Stomach (tissue), 9 donors: Measurements from ENCODE around the gene KCNJ12. TPM values are rescaled to one million over a fixed set of nuclear protein-coding genes. Genes with fewer than 3 reads are reported as not detected.
"Not testable (repeated sequence)": the region's sequence is repeated elsewhere in the genome, so short reads cannot be mapped to it uniquely, and the experiment has no call there.

Source experiments
- DNase-seq, 2 donors: peaks; one replicate each; pipeline versions ENCODE4 v3.0.0 to v3.0.0-alpha.2; 2013 to 2019
- H3K27ac ChIP-seq, 5 donors: fragments of 200-600 bp in 4 of 5; sonication (generic) in 4 of 5; one replicate each; pipeline ENCODE4 v1.5.1; 2013 to 2019; ENCODE audit warnings: mild to moderate bottlenecking in 1 of 5, moderate library complexity in 1 of 5
- H3K27me3 ChIP-seq, 3 donors: fragments of 200-600 bp; sonication (generic); one replicate each; pipeline ENCODE4 v1.5.1; 2017 to 2019; ENCODE audit warnings: mixed run types in 1 of 3
- H3K36me3 ChIP-seq, 4 donors: fragments of 200-600 bp; sonication (generic); 1 replicate in 3 of 4; 2 replicates in 1 of 4; pipeline ENCODE4 v1.5.1; 2016 to 2019
- H3K4me1 ChIP-seq, 4 donors: fragments of 200-600 bp; sonication (generic); one replicate each; pipeline ENCODE4 v1.5.1; 2016 to 2019
- H3K4me3 ChIP-seq, 4 donors: fragments of 200-600 bp; sonication (generic) in 3 of 4; one replicate each; pipeline ENCODE4 v1.5.1; 2016 to 2019; ENCODE audit warnings: mild to moderate bottlenecking in 1 of 4
- H3K9me3 ChIP-seq, 4 donors: fragments of 200-600 bp; sonication (generic); one replicate each; pipeline ENCODE4 v1.5.1; 2016 to 2019
- EP300 ChIP-seq: sonication (generic); formaldehyde crosslinking; IDR thresholded peaks from one replicate; pipeline ENCODE4 v1.6.1; 2017; ENCODE audit warnings: antibody characterized with exemption
- POLR2A ChIP-seq, 4 donors: fragments of 450-650 bp; IDR thresholded peaks; one replicate each; pipeline ENCODE4 v1.6.1; 2016; ENCODE audit warnings: antibody characterized with exemption in 4 of 4, control low read depth in 2 of 4, mild to moderate bottlenecking in 1 of 4, moderate library complexity in 1 of 4
- POLR2AphosphoS5 ChIP-seq, 3 donors: sonication (generic); formaldehyde crosslinking; IDR thresholded peaks; one replicate each; pipeline ENCODE4 v1.6.1; 2016; ENCODE audit warnings: antibody characterized with exemption in 3 of 3
- WGBS, 5 donors: extraction: QIAGEN DNeasy Blood & Tissue Kit in 3 of 5; methylation state at CpG; one replicate each; pipeline versions ENCODE4 v1.1.5 to v1.1.7; 2013 to 2018; 5-methylcytosine and 5-hydroxymethylcytosine counted together
- intact Hi-C: fragments of 100-400 bp; cut with DNase I; formaldehyde crosslinking; loops from one replicate; pipeline ENCODE4 v1.15.1; 2023; ENCODE audit warnings: low total_unique reads
- polyA plus RNA-seq, 3 donors: library from polyadenylated mRNA; stranded (reverse); fragments of 200-250 nt; gene quantifications; one replicate each; pipeline ENCODE4 v1.2.3, GENCODE V29; 2013
- total RNA-seq, 5 donors: library from RNA; depleted of rRNA; stranded (reverse); fragments of >200 nt; gene quantifications; one replicate each; pipeline versions ENCODE4 v1.1.0 to v1.2.3, GENCODE V29; 2014 to 2016
- TF ChIP-seq, protein P1 (sequence below), 7 experiments: fragments of 450-650 bp in 4 of 7; fragments of 200-600 bp in 3 of 7; sonication (generic) in 3 of 7; IDR thresholded peaks; one replicate each; pipeline ENCODE4 v1.5.1; 2016 to 2019; ENCODE audit warnings: antibody characterized with exemption in 7 of 7, control low read depth in 2 of 7, mild to moderate bottlenecking in 1 of 7
- donor health status: healthy with polysubstance abuse.
- donor health status: Bipolar disorder and iron deficiency.
- donor health status: healthy.

KCNJ12 gene
- total and polyA plus RNA-seq, 8 donors, result under 0.01 to 10.5 (median 1.8) TPM; not detected in 1

DNA sequence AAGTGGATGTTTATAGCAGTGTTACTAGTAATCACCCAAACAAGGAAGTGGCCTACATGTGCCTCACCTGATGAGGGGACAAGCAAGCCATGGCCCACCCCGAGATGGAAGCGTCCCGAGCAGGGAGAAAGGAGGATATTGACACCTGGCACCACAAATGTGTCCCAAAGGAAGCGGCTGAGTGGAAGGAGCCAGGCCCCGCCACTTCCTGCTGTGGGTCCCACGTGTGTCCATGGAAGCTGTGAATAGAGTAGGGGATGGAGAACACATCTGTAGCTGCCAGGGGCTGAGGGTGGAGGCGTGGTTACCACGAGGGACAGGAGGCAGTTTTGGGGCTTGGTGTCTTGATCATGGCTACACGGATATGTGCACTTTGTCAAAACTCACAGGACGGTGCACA, 49.2 kb downstream of the KCNJ12 start:
- no peaks in the 10 kb centered on the region for H3K27me3 ChIP-seq
- H3K4me1 ChIP-seq, result peaks cover 0 to 5% (median 0%) of the 10 kb centered on the region in 4 donors
- no peaks in the 10 kb centered on the region for H3K9me3 ChIP-seq
- no peaks in the 10 kb centered on the region for H3K36me3 ChIP-seq
- no peak overlapping the region for H3K27ac ChIP-seq
- TF ChIP-seq POLR2A (IDR thresholded peaks at IDR 0.05) (no peak), POLR2AphosphoS5 (IDR thresholded peaks at IDR 0.05) (no peak), EP300 (no peak)
- TF ChIP-seq, protein P1, sequence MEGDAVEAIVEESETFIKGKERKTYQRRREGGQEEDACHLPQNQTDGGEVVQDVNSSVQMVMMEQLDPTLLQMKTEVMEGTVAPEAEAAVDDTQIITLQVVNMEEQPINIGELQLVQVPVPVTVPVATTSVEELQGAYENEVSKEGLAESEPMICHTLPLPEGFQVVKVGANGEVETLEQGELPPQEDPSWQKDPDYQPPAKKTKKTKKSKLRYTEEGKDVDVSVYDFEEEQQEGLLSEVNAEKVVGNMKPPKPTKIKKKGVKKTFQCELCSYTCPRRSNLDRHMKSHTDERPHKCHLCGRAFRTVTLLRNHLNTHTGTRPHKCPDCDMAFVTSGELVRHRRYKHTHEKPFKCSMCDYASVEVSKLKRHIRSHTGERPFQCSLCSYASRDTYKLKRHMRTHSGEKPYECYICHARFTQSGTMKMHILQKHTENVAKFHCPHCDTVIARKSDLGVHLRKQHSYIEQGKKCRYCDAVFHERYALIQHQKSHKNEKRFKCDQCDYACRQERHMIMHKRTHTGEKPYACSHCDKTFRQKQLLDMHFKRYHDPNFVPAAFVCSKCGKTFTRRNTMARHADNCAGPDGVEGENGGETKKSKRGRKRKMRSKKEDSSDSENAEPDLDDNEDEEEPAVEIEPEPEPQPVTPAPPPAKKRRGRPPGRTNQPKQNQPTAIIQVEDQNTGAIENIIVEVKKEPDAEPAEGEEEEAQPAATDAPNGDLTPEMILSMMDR (IDR thresholded peaks at IDR 0.05), result no peak
- intact Hi-C loops, result no loop called here
- DNase-seq, result no peak
- 76 to 84% (median 78%) methylated on average over 10 of the region's 10 CpGs for WGBS, 5 donors
- no peak overlapping the region for H3K4me3 ChIP-seq

DNA sequence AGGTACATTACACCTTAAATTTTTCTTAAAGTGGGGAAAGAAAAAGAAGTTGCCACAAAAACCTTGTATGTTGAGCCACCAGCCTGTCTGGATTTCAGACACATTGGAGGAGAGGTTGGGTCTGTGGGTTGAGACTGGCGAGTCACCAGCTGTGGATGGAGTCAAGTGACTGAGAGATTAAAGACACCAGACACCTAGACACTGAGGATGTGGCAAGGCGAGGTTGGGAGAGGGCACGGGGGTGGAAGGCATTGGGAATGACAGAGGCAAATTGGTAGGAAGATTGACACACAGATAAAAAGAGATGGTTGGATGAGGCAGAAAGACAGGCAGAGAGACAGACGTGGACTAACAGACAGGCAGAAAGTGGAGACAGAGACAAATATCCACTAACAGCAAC, 49.6 kb downstream of the KCNJ12 start:
- TF ChIP-seq EP300 (no peak), POLR2A (IDR thresholded peaks at IDR 0.05) (no peak), POLR2AphosphoS5 (IDR thresholded peaks at IDR 0.05) (no peak)
- TF ChIP-seq, protein P1 (IDR thresholded peaks at IDR 0.05), result no peak

DNA sequence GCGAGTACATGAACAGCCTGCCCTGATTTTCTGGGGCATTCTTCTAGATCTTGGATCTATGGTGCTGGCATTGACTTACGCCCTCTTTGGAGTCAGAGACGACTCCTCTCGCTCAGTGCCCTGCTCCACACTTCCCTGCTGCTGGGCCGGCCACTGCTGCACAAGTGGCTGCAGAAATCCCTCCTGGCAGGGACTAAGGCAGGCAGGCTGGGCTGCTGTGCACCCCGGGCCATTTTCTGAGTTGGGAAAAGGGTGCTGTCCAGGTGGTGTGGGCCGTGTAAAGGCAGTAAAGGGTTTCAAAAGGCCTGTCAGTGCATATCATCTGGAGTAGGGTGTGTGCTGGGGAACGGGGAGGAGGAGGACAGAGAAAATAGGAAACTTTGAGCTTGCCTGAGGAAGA, 50.1 kb downstream of the KCNJ12 start:
- H3K27me3 ChIP-seq, intact Hi-C loops, H3K4me1 ChIP-seq, H3K4me3 ChIP-seq, H3K27ac ChIP-seq, H3K36me3 ChIP-seq, DNase-seq, H3K9me3 ChIP-seq: not testable (repeated sequence)
- 72 to 81% (median 79%) methylated on average over 8 of the region's 8 CpGs for WGBS, 5 donors

More for the DNA sequence above, 49.6 kb downstream of the KCNJ12 start:
- Histone ChIP-seq H3K27me3 (no peaks in the 10 kb centered on the region), H3K27ac (no peak overlapping the region), H3K4me3 (no peak overlapping the region), H3K9me3 (no peaks in the 10 kb centered on the region), H3K4me1 (peaks cover 0 to 5% (median 0%) of the 10 kb centered on the region in 4 donors), H3K36me3 (no peaks in the 10 kb centered on the region)
- intact Hi-C loops, result no loop called here
- no peak for DNase-seq
- WGBS, 5 donors, result 56 to 67% (median 62%) methylated on average over 4 of the region's 4 CpGs

DNA sequence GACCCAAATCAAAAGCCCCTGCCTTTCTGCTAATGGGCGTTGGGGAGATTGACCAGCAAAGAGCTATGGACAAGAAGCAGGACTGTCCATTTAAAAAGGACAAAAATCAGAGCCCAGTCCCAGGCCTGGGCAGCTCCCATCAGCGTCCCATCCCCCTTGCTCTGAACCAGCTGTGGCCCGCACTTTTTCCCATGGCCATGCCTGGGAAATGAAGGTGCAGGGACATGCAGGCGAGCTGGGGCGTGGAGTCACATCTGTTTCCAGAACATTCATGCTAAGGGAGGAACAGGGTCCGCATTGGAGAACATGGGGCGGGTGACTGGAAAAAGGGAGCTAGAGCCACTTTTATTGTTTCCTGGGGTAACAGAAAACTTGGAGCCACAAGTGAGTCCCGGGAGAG, 50.7 kb downstream of the KCNJ12 start:
- intact Hi-C loops, H3K4me1 ChIP-seq, H3K36me3 ChIP-seq, H3K9me3 ChIP-seq, H3K27me3 ChIP-seq, H3K27ac ChIP-seq, DNase-seq, H3K4me3 ChIP-seq: not testable (repeated sequence)
- WGBS, 5 donors, result 90 to 92% (median 91%) methylated on average over 7 to 8 of the region's 8 CpGs

DNA sequence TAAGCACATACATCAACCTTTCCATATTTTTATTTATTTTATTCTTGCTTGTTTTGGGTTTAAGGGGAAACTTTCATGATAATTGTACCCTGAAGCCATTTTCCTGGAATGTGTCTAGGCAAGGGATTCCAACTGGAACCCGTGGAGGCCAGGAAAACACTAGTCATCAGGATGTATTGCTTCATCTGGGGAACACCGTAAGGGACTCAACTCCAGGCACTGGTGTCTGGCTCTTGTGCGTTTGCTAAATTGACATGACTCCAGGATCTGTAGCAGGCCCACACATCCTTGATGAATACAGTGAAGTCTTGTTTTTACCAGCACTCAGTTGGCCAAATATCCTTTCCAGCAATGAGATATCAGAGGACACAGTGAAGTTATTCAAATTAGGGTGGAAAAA, 51.6 kb downstream of the KCNJ12 start:
- H3K36me3 ChIP-seq, DNase-seq, H3K9me3 ChIP-seq, H3K4me1 ChIP-seq, H3K27ac ChIP-seq, H3K4me3 ChIP-seq, intact Hi-C loops, H3K27me3 ChIP-seq: not testable (repeated sequence)
- 38 to 60% methylated on average over 1 of the region's 3 CpGs; no CpG with 5 or more reads in 3 of the 5 donors for WGBS, 5 donors

DNA sequence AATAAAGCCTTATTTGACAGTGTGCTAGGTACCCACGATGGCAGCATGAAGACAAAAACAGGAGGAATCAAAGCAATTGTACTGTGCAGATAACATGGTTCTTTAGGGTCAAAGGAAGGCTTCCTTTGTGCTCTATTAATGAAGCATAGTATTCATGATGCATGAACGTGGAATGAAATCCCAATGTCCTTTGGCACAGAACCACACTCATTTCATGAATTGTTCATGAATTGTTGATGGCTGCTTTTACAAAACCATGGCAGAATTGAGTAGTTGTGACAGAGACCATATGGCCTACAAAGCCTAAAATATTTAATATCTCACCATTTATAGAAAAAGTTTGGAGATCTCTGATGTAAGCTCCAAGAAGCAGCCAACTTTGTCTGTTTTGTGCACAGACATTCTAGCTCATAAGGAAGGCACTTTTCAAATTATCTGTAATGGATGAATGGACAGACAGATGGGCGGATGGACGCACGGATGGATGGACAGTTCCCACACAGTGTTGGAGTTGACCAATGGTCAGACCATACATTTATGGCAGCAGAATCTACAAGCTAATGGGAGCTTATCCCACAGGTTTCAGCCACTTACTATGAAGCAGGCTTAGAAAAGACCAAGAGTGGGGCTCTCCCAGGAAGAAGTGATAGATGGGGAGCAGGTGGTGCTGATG, 52.7 kb downstream of the KCNJ12 start:
- H3K4me3 ChIP-seq, DNase-seq, H3K9me3 ChIP-seq, H3K36me3 ChIP-seq, H3K27me3 ChIP-seq, intact Hi-C loops, H3K4me1 ChIP-seq: not testable (repeated sequence)
- WGBS, 5 donors, result 56 to 71% (median 67%) methylated on average over 5 of the region's 5 CpGs
- H3K27ac ChIP-seq, result peak overlapping the region in 2 of 5 donors; percentile 4 to 20

DNA sequence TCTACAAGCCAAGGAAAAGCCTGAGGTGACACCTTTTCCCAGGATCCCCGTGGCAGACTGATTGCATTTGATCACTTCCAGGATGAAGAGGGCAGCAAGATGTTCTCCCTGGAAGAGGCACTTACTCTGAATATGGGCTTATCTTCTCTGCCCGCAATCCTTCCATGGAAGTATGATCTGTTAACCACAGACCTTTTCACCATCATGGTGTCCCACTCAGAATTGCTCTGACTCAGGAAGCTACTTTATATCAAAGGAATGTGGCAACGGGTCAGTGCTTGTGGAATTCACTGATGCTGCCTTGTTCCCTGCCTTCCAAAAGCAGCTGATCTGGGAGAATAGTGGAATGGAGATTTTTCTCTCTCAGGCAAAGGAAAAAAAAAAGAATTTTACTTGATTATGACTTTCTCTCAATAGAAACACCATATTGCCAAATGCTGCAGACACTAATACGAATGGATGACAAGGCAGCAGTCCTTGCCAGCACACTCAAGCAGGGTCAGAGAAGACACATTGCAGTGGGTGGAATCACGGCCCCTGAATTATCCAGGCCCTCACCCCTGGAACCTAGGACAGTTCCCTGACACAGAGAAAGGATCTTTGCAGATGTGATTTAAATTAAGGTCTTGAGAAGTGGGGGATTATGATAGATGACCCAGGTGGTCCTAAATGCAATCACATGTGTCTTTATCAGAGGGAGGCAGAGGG, 53.9 kb downstream of the KCNJ12 start:
- H3K4me3 ChIP-seq, H3K9me3 ChIP-seq, DNase-seq, H3K36me3 ChIP-seq, H3K27me3 ChIP-seq, intact Hi-C loops, H3K4me1 ChIP-seq: not testable (repeated sequence)
- peak overlapping the region in 1 of 5 donors; percentile 20 for H3K27ac ChIP-seq
- 62 to 73% (median 67%) methylated on average over 3 to 5 of the region's 5 CpGs for WGBS, 5 donors

DNA sequence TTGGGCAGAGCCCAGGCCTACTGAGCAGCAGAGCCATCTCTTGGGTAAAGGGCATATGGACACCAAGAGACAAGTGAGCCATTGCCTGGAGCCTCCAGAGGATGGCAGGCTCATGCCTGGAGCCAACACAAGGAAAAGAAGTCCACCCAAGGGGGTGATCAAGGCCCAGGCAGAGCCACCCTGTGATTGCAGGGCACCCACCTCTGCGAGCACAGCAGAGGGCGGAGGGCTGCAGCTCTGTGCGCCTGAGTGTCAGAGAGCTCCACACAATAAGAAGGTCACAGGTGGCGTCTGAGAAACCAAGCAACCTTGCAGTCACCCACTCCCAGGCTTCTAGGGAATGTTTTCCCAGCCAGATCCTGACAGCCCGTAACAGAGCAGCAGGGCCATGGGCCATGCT, 57.8 kb downstream of the KCNJ12 start:
- DNase-seq, H3K9me3 ChIP-seq, H3K27me3 ChIP-seq, H3K27ac ChIP-seq, H3K4me3 ChIP-seq, H3K4me1 ChIP-seq, intact Hi-C loops, H3K36me3 ChIP-seq: not testable (repeated sequence)
- 80 to 95% (median 91%) methylated on average over 1 to 5 of the region's 5 CpGs for WGBS, 5 donors

DNA sequence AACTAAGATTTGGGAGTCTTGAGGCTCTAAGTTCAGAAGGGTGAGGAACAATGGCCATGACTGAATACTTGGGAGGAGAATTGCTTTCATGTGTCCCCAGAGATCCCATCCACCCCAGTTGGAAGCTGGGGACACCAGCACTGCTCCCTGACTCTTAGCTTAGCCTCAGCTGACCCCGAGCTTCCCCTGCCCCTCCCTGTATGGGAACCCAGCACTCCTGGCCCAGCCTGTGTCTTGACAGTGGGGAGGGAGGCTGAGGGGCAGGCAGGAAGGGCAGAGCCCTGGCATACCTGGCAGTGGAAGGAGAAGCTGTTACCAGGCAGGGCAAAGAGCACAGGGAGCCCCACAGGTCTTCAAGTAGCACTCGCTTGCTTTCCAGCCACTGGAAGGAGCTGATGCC, 58.8 kb downstream of the KCNJ12 start:
- H3K4me1 ChIP-seq, H3K4me3 ChIP-seq, H3K27me3 ChIP-seq, H3K27ac ChIP-seq, H3K9me3 ChIP-seq, H3K36me3 ChIP-seq, intact Hi-C loops, DNase-seq: not testable (repeated sequence)
- 53 to 81% (median 71%) methylated on average over 1 to 2 of the region's 2 CpGs for WGBS, 5 donors
